ENCODE measurements around the gene HAS3.
"Not testable (repeated sequence)": the region's sequence is repeated elsewhere in the genome, so short reads cannot be mapped to it uniquely, and the experiment has no call there.

GRCh38 chr16:69063491-69063890, 42.0 kb upstream of the HAS3 start:
- not testable (repeated sequence) for TF ChIP-seq POLR2AphosphoS5, CTCF, POLR2A, EP300 (IDR thresholded peaks at IDR 0.05)

All from stomach (tissue), 4 donors.